IMR-90 (cell line): ENCODE measurements around the gene AIF1. TPM values are rescaled to one million over a fixed set of nuclear protein-coding genes. Genes with fewer than 3 reads are reported as not detected.

Experiments
- ATAC-seq: fragments of 200-7000 bp; cut with Tn5 transposase; 2 replicates; pipeline ENCODE4 v1.9.1; 2020; ENCODE audit warnings: low read depth, mild to moderate bottlenecking, moderate library complexity
- BruUV-seq: library from RNA; stranded (reverse); fragments of 400-500 nt; replicated peaks from 2 replicates; lab custom pipeline; 2021; lab: Mats Ljungman, UMichigan
- CTCF ChIA-PET: fragments of 300-600 bp; formaldehyde crosslinking; extraction: SDS; loops from one replicate; lab custom pipeline; 2021; ENCODE audit warnings: antibody characterized with exemption; lab: Yijun Ruan, JAX
- POLR2A ChIA-PET: fragments of 300-600 bp; sonication (Branson Sonifier 250); formaldehyde crosslinking; loops from one replicate; lab custom pipeline; 2022; ENCODE audit warnings: antibody characterized with exemption; ENCODE audit not compliant: unreplicated experiment; lab: Charles Lee
- DNase-seq: peaks from one replicate; pipeline ENCODE4 v3.0.0; 2013
- H2AFZ ChIP-seq: replicated peaks from 2 replicates; pipeline ENCODE3; 2013; ENCODE audit warnings: low read length, mild to moderate bottlenecking; ENCODE audit not compliant: poor library complexity
- H2AK5ac ChIP-seq: 2 replicates; pipeline ENCODE4 v1.6.1; 2013; ENCODE audit warnings: low read depth, low read length, inconsistent platforms
- H2AK9ac ChIP-seq: replicated peaks from 2 replicates; pipeline ENCODE3; 2013; ENCODE audit warnings: mild to moderate bottlenecking, low read depth, low read length, moderate library complexity; ENCODE audit not compliant: poor library complexity
- H2BK120ac ChIP-seq: 2 replicates; pipeline ENCODE4 v1.6.1; 2013; ENCODE audit warnings: low read depth, low read length, inconsistent platforms
- H2BK15ac ChIP-seq: 3 replicates; pipeline ENCODE4 v1.6.1; 2013; ENCODE audit warnings: low read depth, low read length, inconsistent platforms
- H2BK20ac ChIP-seq: 2 replicates; pipeline ENCODE4 v1.6.1; 2013; ENCODE audit warnings: low read depth, mild to moderate bottlenecking, inconsistent platforms, low read length, moderate library complexity
- H2BK5ac ChIP-seq: 2 replicates; pipeline ENCODE4 v1.6.1; 2013; ENCODE audit warnings: mild to moderate bottlenecking, low read depth, low read length, inconsistent platforms; ENCODE audit not compliant: poor library complexity, severe bottlenecking
- H3K14ac ChIP-seq: replicated peaks from 2 replicates; pipeline ENCODE4 v1.6.1; 2013; ENCODE audit warnings: low read depth, low read length, inconsistent platforms
- H3K18ac ChIP-seq: 2 replicates; pipeline ENCODE4 v1.6.1; 2013; ENCODE audit warnings: low read depth, low read length, control low read depth
- H3K23ac ChIP-seq: 2 replicates; pipeline ENCODE4 v1.6.1; 2013; ENCODE audit warnings: low read depth, low read length, inconsistent platforms
- H3K27ac ChIP-seq: 2 replicates; pipeline ENCODE4 v1.5.1; 2013; ENCODE audit warnings: mild to moderate bottlenecking, control low read depth, low read length; ENCODE audit not compliant: insufficient read depth
- H3K27me3 ChIP-seq: 2 replicates; pipeline ENCODE4 v1.6.1; 2013; ENCODE audit warnings: low read length; ENCODE audit not compliant: control insufficient read depth, insufficient read depth
- H3K36me3 ChIP-seq: 2 replicates; pipeline ENCODE4 v1.6.1; 2013; ENCODE audit warnings: low read length, mixed read lengths; ENCODE audit not compliant: control insufficient read depth, insufficient read depth
- H3K4ac ChIP-seq: 2 replicates; pipeline ENCODE4 v1.6.1; 2013; ENCODE audit warnings: low read depth, low read length, inconsistent platforms
- H3K4me1 ChIP-seq: 2 replicates; pipeline ENCODE4 v1.6.1; 2013; ENCODE audit warnings: low read length, mixed read lengths; ENCODE audit not compliant: control insufficient read depth, insufficient read depth
- H3K4me2 ChIP-seq: 2 replicates; pipeline ENCODE4 v1.6.1; 2013; ENCODE audit warnings: low read depth, mild to moderate bottlenecking, control low read depth, low read length, moderate library complexity
- H3K4me3 ChIP-seq: 2 replicates; pipeline ENCODE4 v1.5.1; 2013; ENCODE audit warnings: low read depth, mild to moderate bottlenecking, control low read depth, low read length, moderate library complexity; ENCODE audit not compliant: insufficient read depth
- H3K56ac ChIP-seq: 2 replicates; pipeline ENCODE4 v1.6.1; 2013; ENCODE audit warnings: low read length, inconsistent platforms; ENCODE audit not compliant: insufficient read depth; ENCODE audit errors: extremely low read depth
- H3K79me1 ChIP-seq, 2 experiments: 2 replicates each; pipeline ENCODE4 v1.6.1; 2013; ENCODE audit warnings: low read length in 2 of 2, inconsistent platforms in 1 of 2, low read depth in 1 of 2
- H3K9ac ChIP-seq: 2 replicates; pipeline ENCODE4 v1.6.1; 2013; ENCODE audit warnings: low read depth, low read length, control low read depth
- H3K9me1 ChIP-seq: 2 replicates; pipeline ENCODE4 v1.6.1; 2013; ENCODE audit warnings: low read length, inconsistent platforms; ENCODE audit not compliant: insufficient read depth
- H3K9me3 ChIP-seq: 2 replicates; pipeline ENCODE4 v1.6.1; 2013; ENCODE audit warnings: low read length; ENCODE audit not compliant: control insufficient read depth, insufficient read depth
- H4K20me1 ChIP-seq: 2 replicates; pipeline ENCODE4 v1.6.1; 2013; ENCODE audit warnings: low read length, inconsistent platforms; ENCODE audit not compliant: insufficient read depth
- H4K5ac ChIP-seq: 2 replicates; pipeline ENCODE4 v1.6.1; 2013; ENCODE audit warnings: mild to moderate bottlenecking, low read depth, low read length, control low read depth
- H4K8ac ChIP-seq, 2 experiments: 2 replicates each; pipeline ENCODE4 v1.6.1; 2013; ENCODE audit warnings: low read depth in 2 of 2, low read length in 2 of 2, control low read depth in 1 of 2, inconsistent platforms in 1 of 2
- H4K91ac ChIP-seq: 2 replicates; pipeline ENCODE4 v1.6.1; 2013; ENCODE audit warnings: low read depth, low read length, inconsistent platforms; ENCODE audit not compliant: insufficient read depth
- CEBPB ChIP-seq: IDR thresholded peaks from 2 replicates; pipeline ENCODE4 v1.6.1; 2012; ENCODE audit warnings: low read depth, low read length, improper control_type of control experiment
- CHD1 ChIP-seq: IDR thresholded peaks from 2 replicates; pipeline ENCODE4 v1.6.1; 2012; ENCODE audit warnings: low read depth, low read length, improper control_type of control experiment
- CTCF ChIP-seq: conservative IDR thresholded peaks from 2 replicates; pipeline ENCODE4 v1.5.1; 2012; ENCODE audit warnings: mild to moderate bottlenecking, low read depth, low read length, improper control_type of control experiment
- ELK1 ChIP-seq: fragments of 150-350 bp; IDR thresholded peaks from 2 replicates; pipeline ENCODE4 v1.6.1; 2016; ENCODE audit warnings: low read depth, mild to moderate bottlenecking, low read length, moderate library complexity, borderline replicate concordance
- FOS ChIP-seq: fragments of 150-350 bp; IDR thresholded peaks from 2 replicates; pipeline ENCODE4 v1.6.1; 2016; ENCODE audit warnings: low read depth, low read length
- MAFK ChIP-seq: IDR thresholded peaks from 2 replicates; pipeline ENCODE4 v1.6.1; 2012; ENCODE audit warnings: low read depth, low read length, improper control_type of control experiment
- MAZ ChIP-seq: IDR thresholded peaks from 2 replicates; pipeline ENCODE4 v1.6.1; 2012; ENCODE audit warnings: low read depth, mild to moderate bottlenecking, low read length, improper control_type of control experiment, moderate library complexity, borderline replicate concordance
- MXI1 ChIP-seq: IDR thresholded peaks from 2 replicates; pipeline ENCODE4 v1.6.1; 2012; ENCODE audit warnings: low read depth, mild to moderate bottlenecking, low read length, moderate library complexity, borderline replicate concordance
- NFE2L2 ChIP-seq: fragments of 150-350 bp; IDR thresholded peaks from 2 replicates; pipeline ENCODE4 v1.6.1; 2016; ENCODE audit warnings: low read depth, mild to moderate bottlenecking, low read length
- POLR2A ChIP-seq: IDR thresholded peaks from 2 replicates; pipeline ENCODE4 v1.6.1; 2012; ENCODE audit warnings: mild to moderate bottlenecking, low read depth, low read length
- RCOR1 ChIP-seq: IDR thresholded peaks from 2 replicates; pipeline ENCODE4 v1.6.1; 2012; ENCODE audit warnings: mild to moderate bottlenecking, low read length, improper control_type of control experiment; ENCODE audit not compliant: insufficient replicate concordance
- RFX5 ChIP-seq: IDR thresholded peaks from 2 replicates; pipeline ENCODE4 v1.8.0; 2012; ENCODE audit warnings: low read depth, mild to moderate bottlenecking, low read length, moderate library complexity
- SMC3 ChIP-seq: fragments of 150-350 bp; IDR thresholded peaks from 2 replicates; pipeline ENCODE4 v1.6.1; 2016; ENCODE audit warnings: low read depth, mild to moderate bottlenecking, antibody characterized with exemption, low read length, moderate library complexity
- WGBS, 2 experiments: methylation state at CpG; one replicate each; pipeline versions ENCODE4 v1.1.5 to v1.1.7; 2013; ENCODE audit warnings: missing lambda C conversion rate in 2 of 2; ENCODE audit not compliant: insufficient read length in 1 of 2; ENCODE audit errors: extremely low coverage in 2 of 2; 5-methylcytosine and 5-hydroxymethylcytosine counted together
- dilution Hi-C: fragments of 300-500 bp; cut with HindIII; formaldehyde crosslinking; loops from one replicate; pipeline ENCODE4 v1.14.3; 2018; ENCODE audit warnings: low sequenced_read_pairs; ENCODE audit not compliant: unreplicated experiment
- in situ Hi-C: fragments of 300-500 bp; cut with MboI; formaldehyde crosslinking; loops from 3 replicates; pipeline ENCODE4 v1.14.3; 2019; ENCODE audit warnings: low sequenced_read_pairs, inconsistent platforms, mixed read lengths
- intact Hi-C: fragments of 100-400 bp; cut with micrococcal nuclease; formaldehyde crosslinking; loops from 2 replicates; pipeline ENCODE4 v1.10.0; 2022
- polyA plus RNA-seq, 3 experiments: library from polyadenylated mRNA; depleted of rRNA; stranded (reverse); fragments of >200 nt; gene quantifications; 2 replicates each; pipeline ENCODE4 v1.2.3, GENCODE V29; 2012; ENCODE audit warnings: low replicate concordance in 1 of 3
- total RNA-seq: library from RNA; depleted of rRNA; stranded (reverse); fragments of >200 nt; gene quantifications from 2 replicates; pipeline ENCODE4 v1.2.3, GENCODE V29; 2012
- TF ChIP-seq, protein P1 (sequence below): fragments of 150-350 bp; IDR thresholded peaks from 2 replicates; pipeline ENCODE4 v1.6.1; 2017; ENCODE audit warnings: mild to moderate bottlenecking, antibody characterized with exemption, low read length, low read depth

AIF1 gene
- total and polyA plus RNA-seq, 2 of the 4 experiments (the other 2 are of a cell fraction): not detected

DNA sequence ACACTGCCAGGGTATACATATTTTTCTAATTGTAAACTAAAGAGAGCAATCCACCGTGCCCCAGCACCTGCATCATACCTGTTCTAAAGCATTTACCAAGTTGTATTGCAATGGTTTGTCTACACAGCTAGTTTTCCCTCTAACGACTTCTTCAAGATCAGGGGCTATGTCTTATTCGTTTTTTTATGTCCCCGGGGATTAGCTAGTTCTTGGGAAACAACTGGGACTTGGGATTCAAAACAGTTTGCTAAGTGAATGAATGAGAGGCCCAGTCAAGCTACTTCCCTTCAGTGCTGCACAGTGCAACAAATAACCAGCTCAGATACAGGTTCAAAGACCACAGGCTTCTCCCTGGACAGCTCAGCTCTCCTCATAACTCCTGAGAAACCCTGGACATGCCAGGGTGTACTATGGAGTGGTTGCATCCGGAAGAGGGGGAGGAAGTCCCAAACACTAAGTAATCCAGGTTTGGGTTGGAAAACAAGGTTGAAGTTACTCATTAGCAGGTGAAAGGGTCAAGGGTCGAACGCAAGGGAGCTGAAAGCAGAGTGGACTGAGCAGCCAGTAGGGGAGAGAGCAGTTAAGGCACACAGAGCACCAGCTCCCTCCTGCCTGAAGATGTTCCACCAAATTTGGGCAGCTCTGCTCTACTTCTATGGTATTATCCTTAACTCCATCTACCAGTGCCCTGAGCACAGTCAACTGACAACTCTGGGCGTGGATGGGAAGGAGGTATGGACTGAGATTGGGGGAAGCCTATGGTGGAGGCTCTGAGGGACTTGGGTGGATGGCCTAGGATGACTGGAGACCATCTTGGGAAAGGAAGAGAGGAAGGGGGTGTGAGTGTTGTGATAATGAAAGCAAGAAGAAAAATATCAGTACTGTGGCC lies 40.6 kb downstream of the AIF1 start, which contains the start of gene APOM:
APOM (plus strand) TSS at position 546 of the 889 bp plus-strand sequence; CDS start at position 619, 73 bp downstream.
- H2AK9ac ChIP-seq: no peak within 1 kb of the TSS
- H4K5ac ChIP-seq: no peak within 1 kb of the TSS
- DNase-seq (no peak), ATAC-seq (no peak)
- 80% methylated on average over 2 of the region's 8 CpGs; no CpG with 5 or more reads in 1 of the 2 experiments for WGBS, 2 experiments
- no peaks in the 10 kb centered on the region for H3K27me3 ChIP-seq
- BruUV-seq: no TSS peak
- H2BK15ac ChIP-seq: no peak within 1 kb of the TSS
- H3K36me3 ChIP-seq: peaks cover 8% of the 10 kb centered on the region
- intact Hi-C loops: no loop called here
- dilution Hi-C loops: no loop called here
- no peak within 1 kb of the TSS for H2AK5ac ChIP-seq
- no peak within 1 kb of the TSS for H4K91ac ChIP-seq
- peaks cover 13% of the 10 kb centered on the region; the same call in 1 of the 2 replicates for H3K4me1 ChIP-seq
- no peak within 1 kb of the TSS for H3K4me3 ChIP-seq
- peaks cover 21 to 75% of the 10 kb centered on the region in 2 experiments; a peak in 3 of 4 replicates for H3K79me1 ChIP-seq
- no peak within 1 kb of the TSS for H3K27ac ChIP-seq
- no peak within 1 kb of the TSS for H3K14ac ChIP-seq
- H3K4ac ChIP-seq: no peak within 1 kb of the TSS; the same call in 1 of the 2 replicates
- H3K9me1 ChIP-seq: peaks cover 21% of the 10 kb centered on the region
- no peak within 1 kb of the TSS for H2BK5ac ChIP-seq
- no peak within 1 kb of the TSS for H2AFZ ChIP-seq
- H3K18ac ChIP-seq: no peak within 1 kb of the TSS
- ChIA-PET CTCF (no interaction called here), POLR2A (interaction anchor here (0.5 kb wide), 1 partner anchor 303 kb away, joined by 3 read pairs; the partner anchor contains the start of genes NELFE and SKIC2)
- H4K20me1 ChIP-seq: peaks cover 17% of the 10 kb centered on the region
- H3K9me3 ChIP-seq: no peaks in the 10 kb centered on the region
- no peak within 1 kb of the TSS for H2BK120ac ChIP-seq
- in situ Hi-C loops: no loop called here
- no peak within 1 kb of the TSS for H3K9ac ChIP-seq
- H2BK20ac ChIP-seq: no peak within 1 kb of the TSS
- no peak within 1 kb of the TSS for H3K56ac ChIP-seq
- H4K8ac ChIP-seq: no peak within 1 kb of the TSS
- H3K4me2 ChIP-seq: no peak within 1 kb of the TSS
- no peak within 1 kb of the TSS for H3K23ac ChIP-seq
- TF ChIP-seq POLR2A (no peak), SMC3 (no peak), CHD1 (no peak), MXI1 (no peak), RCOR1 (no peak), MAFK (no peak), RFX5 (no peak), FOS (no peak), ELK1 (no peak), NFE2L2 (no peak), CEBPB (no peak), MAZ (no peak), CTCF (no peak)
- TF ChIP-seq, protein P1, sequence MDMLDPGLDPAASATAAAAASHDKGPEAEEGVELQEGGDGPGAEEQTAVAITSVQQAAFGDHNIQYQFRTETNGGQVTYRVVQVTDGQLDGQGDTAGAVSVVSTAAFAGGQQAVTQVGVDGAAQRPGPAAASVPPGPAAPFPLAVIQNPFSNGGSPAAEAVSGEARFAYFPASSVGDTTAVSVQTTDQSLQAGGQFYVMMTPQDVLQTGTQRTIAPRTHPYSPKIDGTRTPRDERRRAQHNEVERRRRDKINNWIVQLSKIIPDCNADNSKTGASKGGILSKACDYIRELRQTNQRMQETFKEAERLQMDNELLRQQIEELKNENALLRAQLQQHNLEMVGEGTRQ: no peak
